Stomach (tissue), 9 donors: ENCODE results near the gene GNS. TPM values are rescaled to one million over a fixed set of nuclear protein-coding genes. Genes with fewer than 3 reads are reported as not detected.
"Not testable (repeated sequence)": the region's sequence is repeated elsewhere in the genome, so short reads cannot be mapped to it uniquely, and the experiment has no call there.

ENCODE experiments used
- DNase-seq, 2 donors: peaks; one replicate each; pipeline versions ENCODE4 v3.0.0 to v3.0.0-alpha.2; 2013 to 2019
- H3K27ac ChIP-seq, 5 donors: fragments of 200-600 bp in 4 of 5; sonication (generic) in 4 of 5; one replicate each; pipeline ENCODE4 v1.5.1; 2013 to 2019; ENCODE audit warnings: mild to moderate bottlenecking in 1 of 5, moderate library complexity in 1 of 5
- H3K27me3 ChIP-seq, 3 donors: fragments of 200-600 bp; sonication (generic); one replicate each; pipeline ENCODE4 v1.5.1; 2017 to 2019; ENCODE audit warnings: mixed run types in 1 of 3
- H3K36me3 ChIP-seq, 4 donors: fragments of 200-600 bp; sonication (generic); 1 replicate in 3 of 4; 2 replicates in 1 of 4; pipeline ENCODE4 v1.5.1; 2016 to 2019
- H3K4me1 ChIP-seq, 4 donors: fragments of 200-600 bp; sonication (generic); one replicate each; pipeline ENCODE4 v1.5.1; 2016 to 2019
- H3K4me3 ChIP-seq, 4 donors: fragments of 200-600 bp; sonication (generic) in 3 of 4; one replicate each; pipeline ENCODE4 v1.5.1; 2016 to 2019; ENCODE audit warnings: mild to moderate bottlenecking in 1 of 4
- H3K9me3 ChIP-seq, 4 donors: fragments of 200-600 bp; sonication (generic); one replicate each; pipeline ENCODE4 v1.5.1; 2016 to 2019
- EP300 ChIP-seq: sonication (generic); formaldehyde crosslinking; IDR thresholded peaks from one replicate; pipeline ENCODE4 v1.6.1; 2017; ENCODE audit warnings: antibody characterized with exemption
- POLR2A ChIP-seq, 4 donors: fragments of 450-650 bp; IDR thresholded peaks; one replicate each; pipeline ENCODE4 v1.6.1; 2016; ENCODE audit warnings: antibody characterized with exemption in 4 of 4, control low read depth in 2 of 4, mild to moderate bottlenecking in 1 of 4, moderate library complexity in 1 of 4
- POLR2AphosphoS5 ChIP-seq, 3 donors: sonication (generic); formaldehyde crosslinking; IDR thresholded peaks; one replicate each; pipeline ENCODE4 v1.6.1; 2016; ENCODE audit warnings: antibody characterized with exemption in 3 of 3
- WGBS, 5 donors: extraction: QIAGEN DNeasy Blood & Tissue Kit in 3 of 5; methylation state at CpG; one replicate each; pipeline versions ENCODE4 v1.1.5 to v1.1.7; 2013 to 2018; 5-methylcytosine and 5-hydroxymethylcytosine counted together
- intact Hi-C: fragments of 100-400 bp; cut with DNase I; formaldehyde crosslinking; loops from one replicate; pipeline ENCODE4 v1.15.1; 2023; ENCODE audit warnings: low total_unique reads
- polyA plus RNA-seq, 3 donors: library from polyadenylated mRNA; stranded (reverse); fragments of 200-250 nt; gene quantifications; one replicate each; pipeline ENCODE4 v1.2.3, GENCODE V29; 2013
- total RNA-seq, 5 donors: library from RNA; depleted of rRNA; stranded (reverse); fragments of >200 nt; gene quantifications; one replicate each; pipeline versions ENCODE4 v1.1.0 to v1.2.3, GENCODE V29; 2014 to 2016
- TF ChIP-seq, protein P1 (sequence below), 7 experiments: fragments of 450-650 bp in 4 of 7; fragments of 200-600 bp in 3 of 7; sonication (generic) in 3 of 7; IDR thresholded peaks; one replicate each; pipeline ENCODE4 v1.5.1; 2016 to 2019; ENCODE audit warnings: antibody characterized with exemption in 7 of 7, control low read depth in 2 of 7, mild to moderate bottlenecking in 1 of 7
- donor health status: healthy with polysubstance abuse.
- donor health status: Bipolar disorder and iron deficiency.
- donor health status: healthy.

Gene GNS
- total and polyA plus RNA-seq, 8 donors = 9.6 to 114 (median 30.3) TPM

DNA sequence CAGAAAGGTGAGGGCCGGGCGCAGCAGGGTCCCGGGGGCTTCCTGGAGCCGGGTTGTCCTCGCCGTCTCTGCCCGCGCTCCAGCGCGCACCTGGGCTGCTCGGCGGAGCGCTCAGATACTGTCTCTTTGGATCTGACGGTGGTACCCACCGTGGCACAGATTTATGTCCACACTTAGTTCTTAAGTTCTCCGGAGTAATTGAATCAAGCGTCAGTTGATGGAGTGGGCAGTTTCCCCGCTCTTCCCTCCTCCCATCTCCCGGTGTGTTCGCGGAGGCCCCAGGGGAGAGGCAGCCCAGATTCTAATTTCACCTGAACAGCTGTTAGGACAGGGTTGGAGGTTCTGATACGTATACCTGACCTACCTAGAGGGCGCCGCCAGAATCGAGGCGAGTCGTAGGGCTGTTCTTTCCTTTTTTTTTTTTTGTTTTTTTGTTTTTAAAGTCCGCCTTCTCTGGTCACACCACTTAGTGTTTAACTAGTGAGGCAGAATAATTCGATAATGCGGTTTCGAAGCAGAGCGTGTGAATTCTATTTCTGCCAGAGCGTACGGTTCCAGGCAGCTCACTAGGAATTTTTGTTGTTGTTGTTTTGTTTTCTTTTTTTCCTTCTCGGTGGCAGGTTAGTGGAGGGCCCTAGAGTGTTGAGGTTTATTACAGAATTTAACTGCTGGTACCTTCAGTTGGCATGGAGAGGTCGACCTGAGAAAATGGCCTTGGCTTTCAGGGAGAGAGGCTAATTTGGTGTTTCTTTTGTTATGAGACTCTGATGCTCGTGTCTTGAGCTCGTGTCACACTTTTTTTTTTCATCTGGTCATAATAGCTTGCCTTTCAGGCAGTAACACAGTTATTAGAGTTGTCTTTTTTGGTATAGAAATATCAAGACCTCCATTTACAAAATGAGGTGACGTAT is 22.3 kb upstream of the GNS start:
- H3K36me3 ChIP-seq = peaks cover 0 to 7% (median 2%) of the 10 kb centered on the region in 4 donors
- intact Hi-C loops = no loop called here
- peak overlapping the region; percentile 61 to 85 (median 64) for H3K4me3 ChIP-seq
- DNase-seq = peak; percentile 34 to 56
- H3K4me1 ChIP-seq = peaks cover 17 to 45% (median 29%) of the 10 kb centered on the region in 4 donors
- TF ChIP-seq, protein P1, sequence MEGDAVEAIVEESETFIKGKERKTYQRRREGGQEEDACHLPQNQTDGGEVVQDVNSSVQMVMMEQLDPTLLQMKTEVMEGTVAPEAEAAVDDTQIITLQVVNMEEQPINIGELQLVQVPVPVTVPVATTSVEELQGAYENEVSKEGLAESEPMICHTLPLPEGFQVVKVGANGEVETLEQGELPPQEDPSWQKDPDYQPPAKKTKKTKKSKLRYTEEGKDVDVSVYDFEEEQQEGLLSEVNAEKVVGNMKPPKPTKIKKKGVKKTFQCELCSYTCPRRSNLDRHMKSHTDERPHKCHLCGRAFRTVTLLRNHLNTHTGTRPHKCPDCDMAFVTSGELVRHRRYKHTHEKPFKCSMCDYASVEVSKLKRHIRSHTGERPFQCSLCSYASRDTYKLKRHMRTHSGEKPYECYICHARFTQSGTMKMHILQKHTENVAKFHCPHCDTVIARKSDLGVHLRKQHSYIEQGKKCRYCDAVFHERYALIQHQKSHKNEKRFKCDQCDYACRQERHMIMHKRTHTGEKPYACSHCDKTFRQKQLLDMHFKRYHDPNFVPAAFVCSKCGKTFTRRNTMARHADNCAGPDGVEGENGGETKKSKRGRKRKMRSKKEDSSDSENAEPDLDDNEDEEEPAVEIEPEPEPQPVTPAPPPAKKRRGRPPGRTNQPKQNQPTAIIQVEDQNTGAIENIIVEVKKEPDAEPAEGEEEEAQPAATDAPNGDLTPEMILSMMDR (IDR thresholded peaks at IDR 0.05) = peak in 1 of 7 experiments; percentile 9
- TF ChIP-seq EP300 = no peak
- peaks cover 0 to 3% (median under 1%) of the 10 kb centered on the region in 4 donors for H3K9me3 ChIP-seq
- H3K27ac ChIP-seq = peak overlapping the region; percentile 76 to 91 (median 87)
- peaks cover 0 to 53% (median 9%) of the 10 kb centered on the region in 3 donors for H3K27me3 ChIP-seq
- WGBS, 5 donors = 3 to 6% (median 4%) methylated on average over 28 to 39 of the region's 39 CpGs

DNA sequence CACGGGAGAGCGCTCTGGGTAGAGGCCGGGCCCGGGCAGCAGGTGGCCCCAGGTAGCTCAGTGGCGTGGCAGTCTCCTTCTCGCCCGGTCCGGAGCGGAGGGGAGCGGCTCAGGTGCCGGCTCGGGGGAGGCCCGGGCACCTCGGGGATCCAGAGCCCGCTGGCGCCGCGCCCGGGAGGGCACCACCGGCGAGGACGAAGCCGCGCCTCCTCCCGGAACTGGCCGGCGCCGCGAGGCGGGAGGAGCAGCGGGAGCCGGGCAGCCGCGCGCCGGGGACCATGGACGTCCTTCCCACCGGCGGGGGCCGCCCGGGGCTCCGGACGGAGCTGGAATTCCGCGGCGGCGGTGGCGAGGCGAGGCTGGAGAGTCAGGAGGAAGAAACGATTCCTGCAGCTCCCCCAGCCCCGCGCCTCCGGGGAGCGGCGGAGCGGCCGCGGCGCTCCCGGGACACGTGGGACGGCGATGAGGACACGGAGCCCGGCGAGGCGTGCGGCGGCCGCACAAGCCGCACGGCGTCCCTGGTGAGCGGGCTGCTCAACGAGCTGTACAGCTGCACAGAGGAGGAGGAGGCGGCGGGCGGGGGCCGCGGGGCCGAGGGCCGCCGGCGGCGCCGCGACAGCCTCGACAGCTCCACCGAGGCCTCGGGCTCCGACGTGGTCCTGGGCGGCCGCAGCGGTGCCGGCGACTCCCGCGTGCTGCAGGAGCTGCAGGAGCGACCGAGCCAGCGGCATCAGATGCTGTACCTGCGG is 21.5 kb upstream of the GNS start:
- peaks cover 17 to 45% (median 29%) of the 10 kb centered on the region in 4 donors for H3K4me1 ChIP-seq
- H3K27me3 ChIP-seq = peaks cover 0 to 49% (median 9%) of the 10 kb centered on the region in 3 donors
- peak; percentile 85 to 87 for DNase-seq
- TF ChIP-seq POLR2A (IDR thresholded peaks at IDR 0.05) (no peak), POLR2AphosphoS5 (IDR thresholded peaks at IDR 0.05) (peak in 2 of 3 donors; percentile 71 to 79), EP300 (no peak)
- TF ChIP-seq, protein P1 (IDR thresholded peaks at IDR 0.05) = no peak
- H3K4me3 ChIP-seq = peak overlapping the region; percentile 61 to 85 (median 64)
- intact Hi-C loops = no loop called here
- WGBS, 5 donors = 0 to 2% (median 1%) methylated on average over 2 to 103 of the region's 103 CpGs
- peak overlapping the region; percentile 76 to 91 (median 87) for H3K27ac ChIP-seq
- H3K36me3 ChIP-seq = no peaks in the 10 kb centered on the region
- peaks cover 0 to 10% (median 3%) of the 10 kb centered on the region in 4 donors for H3K9me3 ChIP-seq

- Histone ChIP-seq H3K4me1 (peaks cover 17 to 45% (median 29%) of the 10 kb centered on the region in 4 donors), H3K9me3 (peaks cover 3 to 16% (median 9%) of the 10 kb centered on the region in 4 donors), H3K27ac (peak overlapping the region; percentile 76 to 91 (median 87)), H3K27me3 (peaks cover 0 to 43% (median 9%) of the 10 kb centered on the region in 3 donors), H3K36me3 (no peaks in the 10 kb centered on the region), H3K4me3 (peak overlapping the region; percentile 61 to 85 (median 64))
- no peak for DNase-seq
- TF ChIP-seq EP300 (no peak), POLR2A (IDR thresholded peaks at IDR 0.05) (no peak), POLR2AphosphoS5 (IDR thresholded peaks at IDR 0.05) (no peak)
- TF ChIP-seq, protein P1 (IDR thresholded peaks at IDR 0.05) = no peak
- intact Hi-C loops = no loop called here
- 5 to 11% (median 5%) methylated on average over 15 of the region's 15 CpGs for WGBS, 5 donors
These were observed 20.9 kb upstream of the GNS start for GRCh38 chr12:64780132-64780530.

GRCh38 chr12:64779354-64779974 is 20.3 kb upstream of the GNS start:
- peak in 1 of 2 donors; percentile 27 for DNase-seq
- Histone ChIP-seq H3K27me3 (peaks cover 0 to 39% (median 9%) of the 10 kb centered on the region in 3 donors), H3K9me3 (peaks cover 6 to 22% (median 15%) of the 10 kb centered on the region in 4 donors), H3K4me1 (peaks cover 17 to 45% (median 29%) of the 10 kb centered on the region in 4 donors), H3K4me3 (peak overlapping the region in 2 of 4 donors; percentile 61 to 85), H3K27ac (peak overlapping the region in 4 of 5 donors; percentile 76 to 88 (median 86)), H3K36me3 (no peaks in the 10 kb centered on the region)
- 42 to 57% (median 53%) methylated on average over 10 of the region's 10 CpGs for WGBS, 5 donors
- intact Hi-C loops = no loop called here
- TF ChIP-seq, protein P1 (IDR thresholded peaks at IDR 0.05) = no peak
- no peak for TF ChIP-seq POLR2A (IDR thresholded peaks at IDR 0.05)
- no peak for TF ChIP-seq EP300
- TF ChIP-seq POLR2AphosphoS5 (IDR thresholded peaks at IDR 0.05) = no peak

- H3K27me3 ChIP-seq, H3K36me3 ChIP-seq, intact Hi-C loops, H3K4me3 ChIP-seq, DNase-seq, H3K27ac ChIP-seq: not testable (repeated sequence)
- H3K9me3 ChIP-seq = peaks cover 6 to 27% (median 20%) of the 10 kb centered on the region in 4 donors
- H3K4me1 ChIP-seq = peaks cover under 1 to 12% (median 9%) of the 10 kb centered on the region in 4 donors
These were observed 16.0 kb upstream of the GNS start for GRCh38 chr12:64775147-64775736.
